T-cell (primary cell): ENCODE measurements around the gene TCF12. TPM values are rescaled to one million over a fixed set of nuclear protein-coding genes. Genes with fewer than 3 reads are reported as not detected.

Experiments
- ATAC-seq, 4 experiments: fragments of 200-7000 bp in 3 of 4; fragments of 150-1000 bp in 1 of 4; cut with Tn5 transposase; replicated peaks in 1 of 4; 1 replicate in 3 of 4; 2 replicates in 1 of 4; pipeline ENCODE4 v1.10.0; 2021; ENCODE audit warnings: moderate library complexity in 3 of 4, mild to moderate bottlenecking in 2 of 4, moderate number of reproducible peaks in 1 of 4
- CTCF ChIA-PET, 2 donors: fragments of 300-600 bp; sonication (Branson Sonifier 250); formaldehyde crosslinking; loops; one replicate each; lab custom pipeline; 2022; ENCODE audit warnings: antibody characterized with exemption in 2 of 2; lab: Charles Lee
- POLR2A ChIA-PET, 2 donors: fragments of 300-600 bp; sonication (Branson Sonifier 250); formaldehyde crosslinking; loops; one replicate each; lab custom pipeline; 2022; ENCODE audit warnings: antibody characterized with exemption in 2 of 2; lab: Charles Lee
- DNase-seq, 35 experiments: peaks; one replicate each; pipeline versions ENCODE4 v3.0.0 to v3.0.0-alpha.2; 2013 to 2023
- H3K27ac ChIP-seq: one replicate; pipeline ENCODE4 v1.5.1; 2013; ENCODE audit warnings: low read length
- H3K27me3 ChIP-seq, 2 experiments: replicated peaks in 1 of 2; 1 replicate in 1 of 2; 2 replicates in 1 of 2; pipeline versions ENCODE4 v1.6.1 to v1.7.0; 2013; ENCODE audit warnings: low read length in 1 of 2, mixed read lengths in 1 of 2; ENCODE audit not compliant: control insufficient read depth in 2 of 2, insufficient read depth in 2 of 2; ENCODE audit errors: extremely low read depth in 1 of 2
- H3K36me3 ChIP-seq, 2 donors: 1 replicate in 1 of 2; 2 replicates in 1 of 2; pipeline versions ENCODE4 v1.6.1 to v1.7.0; 2013; ENCODE audit warnings: low read length in 1 of 2; ENCODE audit not compliant: control insufficient read depth in 2 of 2, insufficient read depth in 1 of 2; ENCODE audit errors: extremely low read depth in 1 of 2
- H3K4me1 ChIP-seq, 2 experiments: 1 replicate in 1 of 2; 2 replicates in 1 of 2; pipeline versions ENCODE4 v1.6.1 to v1.7.0; 2013; ENCODE audit warnings: low read length in 2 of 2, mixed read lengths in 1 of 2; ENCODE audit not compliant: insufficient read depth in 2 of 2, control insufficient read depth in 1 of 2; ENCODE audit errors: extremely low read depth in 1 of 2
- H3K4me3 ChIP-seq, 2 donors: 1 replicate in 1 of 2; 2 replicates in 1 of 2; pipeline versions ENCODE4 v1.5.1 to v1.7.0; 2013; ENCODE audit warnings: mild to moderate bottlenecking in 2 of 2, low read length in 1 of 2, moderate library complexity in 1 of 2; ENCODE audit not compliant: control insufficient read depth in 1 of 2; ENCODE audit errors: extremely low read depth in 1 of 2
- H3K9me3 ChIP-seq: 2 replicates; pipeline ENCODE4 v1.7.0; 2013
- H3K27ac Mint-ChIP-seq, 2 donors: one replicate each; pipeline ENCODE4 v1.8.0; 2020 to 2021; ENCODE audit warnings: mild to moderate bottlenecking in 2 of 2, mixed read lengths in 2 of 2
- H3K27me3 Mint-ChIP-seq, 2 donors: one replicate each; pipeline ENCODE4 v1.8.0; 2021 to 2022; ENCODE audit warnings: mixed read lengths in 2 of 2
- H3K36me3 Mint-ChIP-seq: one replicate; pipeline ENCODE4 v1.8.0; 2021; ENCODE audit warnings: mixed read lengths
- H3K4me1 Mint-ChIP-seq, 3 donors: one replicate each; pipeline ENCODE4 v1.8.0; 2020 to 2022; ENCODE audit warnings: mixed read lengths in 3 of 3, mild to moderate bottlenecking in 1 of 3
- H3K4me3 Mint-ChIP-seq, 3 donors: one replicate each; pipeline ENCODE4 v1.8.0; 2020 to 2022; ENCODE audit warnings: mild to moderate bottlenecking in 3 of 3, mixed read lengths in 3 of 3, moderate library complexity in 3 of 3
- H3K9me3 Mint-ChIP-seq, 3 donors: one replicate each; pipeline ENCODE4 v1.8.0; 2020 to 2022; ENCODE audit warnings: mixed read lengths in 3 of 3
- WGBS: methylation state at CpG from one replicate; pipeline ENCODE4 v1.1.5; 2013; ENCODE audit warnings: missing lambda C conversion rate; ENCODE audit not compliant: insufficient coverage; 5-methylcytosine and 5-hydroxymethylcytosine counted together
- total RNA-seq, 35 experiments: library from RNA in 6 of 35; stranded (reverse) in 6 of 35; fragments of 120-200 nt in 1 of 35; gene quantifications; one replicate each; pipeline versions ENCODE4 v1.2.1 to v1.2.4 and lab custom pipeline; 2013 to 2026

TCF12 gene
- total RNA-seq, 5 donors from 2014 or later (not counting 1 experiment from before 2014, with no cell fraction given): 68.0 to 94.3 (median 83.0) TPM

DNA sequence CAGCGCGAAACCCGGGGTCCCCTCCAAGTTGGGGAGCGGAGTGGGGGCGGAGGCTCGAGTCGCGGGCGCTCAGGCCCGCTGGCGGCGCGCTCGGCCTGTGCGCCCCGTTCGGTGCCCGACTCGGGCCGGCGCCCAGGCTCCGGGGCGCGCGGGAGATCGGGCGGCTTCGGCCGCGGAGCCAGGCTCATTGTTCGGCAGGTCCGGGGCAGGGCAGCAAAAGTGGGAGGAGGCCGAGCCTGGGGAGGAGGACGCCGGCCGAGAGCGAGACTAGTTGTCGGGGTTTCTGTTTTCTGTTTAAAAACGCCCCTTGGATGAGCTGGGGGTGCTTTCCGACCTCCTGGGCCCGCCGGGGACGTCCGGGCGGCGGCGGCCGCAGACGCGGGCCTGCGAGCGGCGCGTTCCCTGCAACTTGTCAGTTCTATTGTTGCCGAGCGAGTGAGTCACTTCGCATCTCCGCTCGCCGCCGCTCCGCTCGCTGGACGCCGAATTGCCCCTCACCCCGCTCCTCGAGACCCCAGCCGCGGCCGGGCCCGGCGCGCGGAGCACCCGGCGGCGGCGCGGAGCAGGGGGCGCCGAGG, 676 bp downstream of the TCF12 start:
- Histone ChIP-seq H3K27me3 (no peaks in the 10 kb centered on the region), H3K9me3 (no peaks in the 10 kb centered on the region), H3K4me3 (peak overlapping the region; percentile 80 to 97), H3K36me3 (no peaks in the 10 kb centered on the region), H3K4me1 (peaks cover 19% of the 10 kb centered on the region in 2 experiments), H3K27ac (no peak overlapping the region)
- no peaks in the 10 kb centered on the region for H3K27me3 Mint-ChIP-seq
- ATAC-seq: peak; percentile 35 to 37 (median 36)
- H3K4me3 Mint-ChIP-seq: peak overlapping the region; percentile 83 to 96 (median 85)
- peaks cover 4% of the 10 kb centered on the region for H3K36me3 Mint-ChIP-seq
- H3K4me1 Mint-ChIP-seq: peaks cover 49 to 61% (median 55%) of the 10 kb centered on the region in 3 donors
- ChIA-PET POLR2A (interaction anchor here in 1 of 2 donors (1.2 to 1.7 kb wide), 3 partner anchors 9 to 16 kb away, joined by 3 to 5 read pairs (median 3); no protein-coding TSS in a partner anchor), CTCF (interaction anchor here in 1 of 2 donors (0.6 kb wide), 1 partner anchor 28 kb away, joined by 4 read pairs; no protein-coding TSS in a partner anchor)
- under 1% methylated on average over 81 of the region's 81 CpGs for WGBS
- peak; percentile 34 to 78 (median 53) for DNase-seq
- peak overlapping the region in 1 of 2 donors; percentile 48 for H3K27ac Mint-ChIP-seq
- H3K9me3 Mint-ChIP-seq: no peaks in the 10 kb centered on the region

GRCh38 chr15:56919609-56920366, 1.3 kb downstream of the TCF12 start:
- under 1% methylated on average over 38 of the region's 42 CpGs for whole genome bisulfite sequencing
- Histone ChIP-seq H3K4me1 (peaks cover 19 to 21% of the 10 kb centered on the region in 2 experiments), H3K9me3 (no peaks in the 10 kb centered on the region), H3K27me3 (no peaks in the 10 kb centered on the region), H3K36me3 (no peaks in the 10 kb centered on the region), H3K27ac (peak overlapping the region; percentile 16), H3K4me3 (peak overlapping the region; percentile 80 to 97)
- no peaks in the 10 kb centered on the region for H3K27me3 Mint-ChIP-seq
- H3K36me3 Mint-ChIP-seq: peaks cover 10% of the 10 kb centered on the region
- H3K4me1 Mint-ChIP-seq: peaks cover 53 to 64% (median 62%) of the 10 kb centered on the region in 3 donors
- DNase-seq (peak in 11 of 35 experiments; percentile 0 to 28 (median 4)), ATAC-seq (no peak)
- H3K27ac Mint-ChIP-seq: peak overlapping the region; percentile 82 to 92
- no peaks in the 10 kb centered on the region for H3K9me3 Mint-ChIP-seq
- CTCF ChIA-PET: interaction anchor here (0.6 to 1.3 kb wide), 2 partner anchors 13 to 27 kb away, joined by 3 to 4 read pairs; no protein-coding TSS in a partner anchor
- POLR2A ChIA-PET: interaction anchor here in 1 of 2 donors (0.6 to 1.7 kb wide), 3 partner anchors 12 to 189 kb away, joined by 3 to 11 read pairs (median 5); no protein-coding TSS in a partner anchor
- H3K4me3 Mint-ChIP-seq: peak overlapping the region; percentile 83 to 96 (median 85)

DNA sequence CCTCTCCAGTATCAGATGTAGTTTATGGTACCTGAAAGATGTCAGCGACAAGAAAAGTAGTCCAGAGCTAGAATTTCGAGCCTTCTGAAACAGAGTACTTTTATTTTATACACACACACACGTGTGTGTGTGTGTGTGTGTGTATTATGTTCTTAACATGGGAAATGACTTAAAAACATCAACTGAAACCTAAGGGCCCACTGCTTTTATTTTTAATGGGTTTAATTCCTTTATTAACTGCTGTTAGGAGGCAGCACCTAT, 1.9 kb downstream of the TCF12 start:
- Histone ChIP-seq H3K4me3 (peak overlapping the region; percentile 80 to 97), H3K36me3 (no peaks in the 10 kb centered on the region), H3K9me3 (no peaks in the 10 kb centered on the region), H3K27ac (no peak overlapping the region), H3K27me3 (no peaks in the 10 kb centered on the region), H3K4me1 (peaks cover 19 to 21% of the 10 kb centered on the region in 2 experiments)
- peaks cover 10% of the 10 kb centered on the region for H3K36me3 Mint-ChIP-seq
- no peaks in the 10 kb centered on the region for H3K9me3 Mint-ChIP-seq
- WGBS: no CpG with 5 or more reads among the region's 3 CpGs
- no peaks in the 10 kb centered on the region for H3K27me3 Mint-ChIP-seq
- H3K4me1 Mint-ChIP-seq: peaks cover 54 to 64% (median 63%) of the 10 kb centered on the region in 3 donors
- peak overlapping the region in 1 of 2 donors; percentile 82 for H3K27ac Mint-ChIP-seq
- peak overlapping the region; percentile 83 to 96 (median 85) for H3K4me3 Mint-ChIP-seq
- CTCF ChIA-PET: interaction anchor here in 1 of 2 donors (1.3 kb wide), 1 partner anchor 12 kb away, joined by 3 read pairs; no protein-coding TSS in a partner anchor
- DNase-seq (peak in 1 of 35 experiments; percentile 22), ATAC-seq (no peak)
- POLR2A ChIA-PET: interaction anchor here in 1 of 2 donors (0.6 to 1.7 kb wide), 3 partner anchors 13 to 189 kb away, joined by 3 to 11 read pairs (median 5); no protein-coding TSS in a partner anchor

- H3K4me3 Mint-ChIP-seq: no peak overlapping the region
- H3K36me3 Mint-ChIP-seq: peaks cover 22% of the 10 kb centered on the region
- H3K27me3 ChIP-seq: no peaks in the 10 kb centered on the region
- no peaks in the 10 kb centered on the region for H3K9me3 ChIP-seq
- H3K9me3 Mint-ChIP-seq: no peaks in the 10 kb centered on the region
- H3K27me3 Mint-ChIP-seq: no peaks in the 10 kb centered on the region
- H3K4me3 ChIP-seq: no peak overlapping the region
- ChIA-PET CTCF (no interaction called here), POLR2A (no interaction called here)
- no peak overlapping the region for H3K27ac Mint-ChIP-seq
- WGBS: no CpG with 5 or more reads among the region's 3 CpGs
- no peak overlapping the region for H3K27ac ChIP-seq
- no peak for ATAC-seq
- H3K4me1 ChIP-seq: peaks cover 9 to 25% of the 10 kb centered on the region in 2 experiments
- DNase-seq: no peak
- H3K4me1 Mint-ChIP-seq: peaks cover 64 to 70% (median 65%) of the 10 kb centered on the region in 3 donors
- H3K36me3 ChIP-seq: no peaks in the 10 kb centered on the region
Measured at GRCh38 chr15:56923174-56923591, 4.7 kb downstream of the TCF12 start.

DNA sequence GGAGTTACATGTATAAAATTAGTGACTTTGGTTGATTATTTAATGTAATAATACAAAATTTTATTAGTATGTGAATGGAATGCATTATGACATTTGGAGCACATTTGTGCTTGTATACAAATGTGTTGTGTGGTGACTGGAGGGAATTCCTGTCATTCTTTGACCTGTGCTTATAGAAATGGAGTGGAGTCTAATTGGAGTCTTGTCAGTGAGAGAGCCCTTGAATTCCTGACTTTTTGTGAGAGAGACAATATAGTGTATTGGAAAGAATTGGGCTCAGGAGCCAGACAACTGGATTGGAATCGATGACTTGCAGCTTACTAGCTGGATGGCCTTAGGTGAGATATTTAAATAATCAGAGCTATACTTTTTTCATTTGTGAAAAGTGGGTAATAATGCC, 9.4 kb downstream of the TCF12 start:
- H3K27ac Mint-ChIP-seq: peak overlapping the region in 1 of 2 donors; percentile 30
- peaks cover 3 to 40% of the 10 kb centered on the region in 2 experiments for H3K4me1 ChIP-seq
- H3K27me3 Mint-ChIP-seq: no peaks in the 10 kb centered on the region
- WGBS: no CpG with 5 or more reads among the region's 1 CpG
- POLR2A ChIA-PET: interaction anchor here (0.6 to 0.7 kb wide), 2 partner anchors 10 to 12 kb away, joined by 4 to 6 read pairs; no protein-coding TSS in a partner anchor
- DNase-seq (no peak), ATAC-seq (no peak)
- H3K27ac ChIP-seq: no peak overlapping the region
- no peak overlapping the region for H3K4me3 Mint-ChIP-seq
- no peaks in the 10 kb centered on the region for H3K27me3 ChIP-seq
- H3K4me1 Mint-ChIP-seq: peaks cover 81 to 88% (median 83%) of the 10 kb centered on the region in 3 donors
- CTCF ChIA-PET: interaction anchor here in 1 of 2 donors (0.6 kb wide), 1 partner anchor 15 kb away, joined by 3 read pairs; no protein-coding TSS in a partner anchor
- no peaks in the 10 kb centered on the region for H3K36me3 ChIP-seq
- no peak overlapping the region for H3K4me3 ChIP-seq
- peaks cover 32% of the 10 kb centered on the region for H3K36me3 Mint-ChIP-seq
- H3K9me3 Mint-ChIP-seq: no peaks in the 10 kb centered on the region
- no peaks in the 10 kb centered on the region for H3K9me3 ChIP-seq

GRCh38 chr15:56929399-56929798, 11.0 kb downstream of the TCF12 start:
- H3K9me3 ChIP-seq: no peaks in the 10 kb centered on the region
- peaks cover 77 to 87% (median 78%) of the 10 kb centered on the region in 3 donors for H3K4me1 Mint-ChIP-seq
- no peak overlapping the region for H3K27ac ChIP-seq
- POLR2A ChIA-PET: interaction anchor here in 1 of 2 donors (0.7 kb wide), 1 partner anchor 190 kb away, joined by 3 read pairs; no protein-coding TSS in a partner anchor
- no peaks in the 10 kb centered on the region for H3K27me3 Mint-ChIP-seq
- no peak overlapping the region for H3K4me3 ChIP-seq
- CTCF ChIA-PET: no interaction called here
- H3K27ac Mint-ChIP-seq: peak overlapping the region in 1 of 2 donors; percentile 46
- H3K36me3 ChIP-seq: no peaks in the 10 kb centered on the region
- H3K4me3 Mint-ChIP-seq: no peak overlapping the region
- H3K27me3 ChIP-seq: no peaks in the 10 kb centered on the region
- H3K4me1 ChIP-seq: peaks cover 3 to 44% of the 10 kb centered on the region in 2 experiments
- ATAC-seq (no peak), DNase-seq (no peak)
- H3K36me3 Mint-ChIP-seq: peaks cover 39% of the 10 kb centered on the region
- H3K9me3 Mint-ChIP-seq: no peaks in the 10 kb centered on the region
